Measurements from ENCODE around the gene NPHS1.

DNA sequence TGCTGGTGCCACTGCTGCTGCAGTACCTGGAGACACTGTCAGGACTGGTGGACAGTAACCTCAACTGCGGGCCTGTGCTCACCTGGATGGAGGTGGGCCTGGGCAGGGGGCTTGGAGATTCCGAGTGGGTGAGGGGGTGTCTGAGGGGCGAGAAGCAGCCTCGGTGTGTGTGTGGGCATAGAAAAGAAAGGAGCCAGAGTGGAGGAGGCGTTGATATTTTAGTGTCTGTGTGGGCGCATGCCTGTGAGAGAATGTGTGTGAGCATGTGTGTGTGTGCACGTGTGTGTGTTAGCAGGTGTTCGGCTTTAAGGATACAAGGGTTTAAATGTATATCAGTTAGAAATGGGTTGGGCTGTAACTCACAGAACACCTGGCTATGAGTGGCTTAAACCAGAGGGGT is 73.3 kb downstream of the NPHS1 start:
- TF ChIP-seq, protein P1, sequence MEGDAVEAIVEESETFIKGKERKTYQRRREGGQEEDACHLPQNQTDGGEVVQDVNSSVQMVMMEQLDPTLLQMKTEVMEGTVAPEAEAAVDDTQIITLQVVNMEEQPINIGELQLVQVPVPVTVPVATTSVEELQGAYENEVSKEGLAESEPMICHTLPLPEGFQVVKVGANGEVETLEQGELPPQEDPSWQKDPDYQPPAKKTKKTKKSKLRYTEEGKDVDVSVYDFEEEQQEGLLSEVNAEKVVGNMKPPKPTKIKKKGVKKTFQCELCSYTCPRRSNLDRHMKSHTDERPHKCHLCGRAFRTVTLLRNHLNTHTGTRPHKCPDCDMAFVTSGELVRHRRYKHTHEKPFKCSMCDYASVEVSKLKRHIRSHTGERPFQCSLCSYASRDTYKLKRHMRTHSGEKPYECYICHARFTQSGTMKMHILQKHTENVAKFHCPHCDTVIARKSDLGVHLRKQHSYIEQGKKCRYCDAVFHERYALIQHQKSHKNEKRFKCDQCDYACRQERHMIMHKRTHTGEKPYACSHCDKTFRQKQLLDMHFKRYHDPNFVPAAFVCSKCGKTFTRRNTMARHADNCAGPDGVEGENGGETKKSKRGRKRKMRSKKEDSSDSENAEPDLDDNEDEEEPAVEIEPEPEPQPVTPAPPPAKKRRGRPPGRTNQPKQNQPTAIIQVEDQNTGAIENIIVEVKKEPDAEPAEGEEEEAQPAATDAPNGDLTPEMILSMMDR (IDR thresholded peaks at IDR 0.05; ENCODE audit: low read depth, low read length): no peak
- TF ChIP-seq, protein P2, sequence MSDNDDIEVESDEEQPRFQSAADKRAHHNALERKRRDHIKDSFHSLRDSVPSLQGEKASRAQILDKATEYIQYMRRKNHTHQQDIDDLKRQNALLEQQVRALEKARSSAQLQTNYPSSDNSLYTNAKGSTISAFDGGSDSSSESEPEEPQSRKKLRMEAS (IDR thresholded peaks at IDR 0.05; ENCODE audit: low read depth, low read length): no peak
- TF ChIP-seq POLR2A (IDR thresholded peaks at IDR 0.05; ENCODE audit: extremely low read depth, insufficient read length): no peak
- no peak for TF ChIP-seq MYC (IDR thresholded peaks at IDR 0.05; ENCODE audit: low read depth, low read length)

Data from NB4 (cell line).